HG03103 (cell line): ENCODE results near the gene GFOD2.
"Not testable (repeated sequence)": the region's sequence is repeated elsewhere in the genome, so short reads cannot be mapped to it uniquely, and the experiment has no call there.

Source experiments
- ATAC-seq: cut with Tn5 transposase; IDR thresholded peaks from one replicate; pipeline ENCODE4 v1.9.1; 2021; ENCODE audit warnings: low read depth; ENCODE audit not compliant: unreplicated experiment

Gene GFOD2

GRCh38 chr16:67707210-67707609 is 11.9 kb downstream of the GFOD2 start:
- no peak for ATAC-seq

DNA sequence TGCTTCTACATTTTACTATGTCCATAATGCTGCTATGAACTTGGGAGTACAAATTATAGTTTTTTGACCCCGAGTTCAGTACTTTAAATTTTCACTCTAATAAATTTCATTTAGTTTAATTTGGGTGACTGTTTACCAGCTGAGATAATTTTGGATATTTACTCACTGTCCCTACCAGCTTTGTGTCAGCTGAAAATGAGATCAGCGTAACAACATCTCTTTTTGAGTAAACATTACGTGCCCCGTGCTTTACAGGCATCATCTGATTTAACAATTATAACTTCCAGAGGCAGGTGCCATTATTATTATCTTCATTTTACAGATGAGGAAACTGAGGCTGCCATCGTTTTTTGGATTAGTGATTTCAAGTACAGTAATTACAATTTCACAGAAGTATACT is 15.0 kb downstream of the GFOD2 start:
- no peak for ATAC-seq

GRCh38 chr16:67703626-67704025 is 15.5 kb downstream of the GFOD2 start:
- no peak for ATAC-seq

- no peak for ATAC-seq
Observed at GRCh38 chr16:67702130-67702529, 17.0 kb downstream of the GFOD2 start.

GRCh38 chr16:67701420-67701819 is 17.7 kb downstream of the GFOD2 start:
- ATAC-seq = no peak

- ATAC-seq = no peak
Observed at GRCh38 chr16:67699265-67699664, 19.9 kb downstream of the GFOD2 start.

DNA sequence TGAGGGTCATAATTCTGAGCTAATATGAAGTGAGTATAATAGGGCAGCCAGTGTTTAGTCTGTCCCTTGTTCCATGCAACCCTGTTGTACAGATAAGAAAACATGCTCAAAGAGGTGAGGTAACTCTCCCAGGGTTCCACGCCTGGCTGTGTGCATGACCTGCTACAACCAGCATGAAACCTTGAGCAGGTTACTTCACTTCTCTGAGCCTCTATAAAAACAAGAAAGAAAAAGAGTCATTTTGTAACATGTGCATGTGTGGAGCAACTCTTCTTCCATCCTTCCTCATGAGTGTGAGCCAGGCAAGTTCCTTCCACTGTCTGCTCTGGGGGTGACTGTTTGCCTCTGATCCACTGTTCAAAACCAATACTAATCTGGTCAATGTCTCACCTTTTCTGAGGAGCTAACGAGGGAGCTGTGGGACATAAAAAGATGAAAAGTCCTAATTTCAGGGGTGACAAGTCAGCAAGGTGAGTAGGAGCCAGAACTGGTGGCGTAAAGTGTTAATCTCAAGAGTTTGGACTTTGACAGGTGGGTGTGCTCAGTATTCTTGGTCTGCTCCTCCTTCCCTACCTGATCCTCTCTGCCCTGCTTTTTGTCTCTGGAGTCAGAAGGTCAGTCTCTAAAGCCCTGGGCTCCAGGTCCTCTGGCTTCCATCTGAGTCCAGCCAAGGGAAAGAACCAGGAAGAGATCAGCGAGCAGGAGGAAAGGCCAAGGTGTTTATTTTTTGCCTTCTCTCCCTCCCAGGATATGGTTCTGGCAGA is 21.5 kb downstream of the GFOD2 start:
- no peak for ATAC-seq

DNA sequence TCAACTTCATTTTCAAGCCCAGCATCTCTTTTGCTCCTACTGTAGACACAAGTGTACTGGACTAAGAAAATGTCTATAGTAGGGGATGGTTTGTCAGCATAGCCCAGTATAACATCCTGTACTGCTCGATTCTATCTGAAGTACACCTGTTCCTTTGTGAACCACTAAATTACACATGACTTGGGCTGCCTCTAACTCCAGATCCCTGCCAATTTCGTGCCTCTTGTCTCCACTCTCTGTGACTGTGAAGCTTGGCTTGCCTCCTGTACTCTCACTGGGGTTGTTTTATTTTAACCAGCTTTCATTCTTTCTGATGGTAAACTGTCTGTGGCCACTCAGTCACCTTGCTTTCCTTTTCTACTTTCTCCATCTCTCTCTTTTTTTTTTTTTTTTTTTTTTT is 24.5 kb downstream of the GFOD2 start:
- no peak for ATAC-seq

- not testable (repeated sequence) for ATAC-seq
Observed at GRCh38 chr16:67693517-67694285, 25.4 kb downstream of the GFOD2 start.

DNA sequence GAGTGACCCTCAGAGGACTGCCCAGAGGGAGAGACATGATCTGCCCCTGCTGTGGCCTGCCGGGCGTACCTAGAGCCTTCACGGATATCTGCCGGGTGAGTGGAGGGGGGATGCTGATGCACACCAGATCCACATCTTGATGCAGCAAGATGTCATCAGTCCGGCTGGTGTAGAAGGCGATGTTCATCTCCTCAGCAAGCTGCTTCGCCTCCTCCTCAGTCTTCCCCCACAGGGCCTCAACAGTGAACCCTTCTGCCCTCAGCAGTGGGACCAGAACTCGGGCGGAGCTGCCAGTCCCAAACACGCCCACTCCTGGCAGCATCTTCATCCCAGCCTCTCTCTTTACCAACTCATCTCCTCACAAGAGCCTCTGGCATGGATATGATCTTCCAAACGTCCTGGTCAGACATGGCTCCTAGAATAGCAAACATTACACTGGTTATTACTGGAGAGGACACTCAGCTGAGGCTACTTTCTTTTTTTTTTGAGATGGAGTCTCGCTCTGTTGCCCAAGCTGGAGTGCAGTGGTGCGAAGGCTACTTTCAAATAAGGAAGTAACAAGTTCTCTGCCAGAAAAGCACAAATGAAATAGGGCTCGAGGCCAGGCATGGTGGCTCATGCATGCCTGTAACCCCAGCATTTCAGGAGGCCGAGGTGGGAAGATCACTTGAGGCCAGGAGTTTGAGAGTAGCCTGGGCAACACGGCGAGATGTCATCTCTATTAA is 33.6 kb downstream of the GFOD2 start:
- ATAC-seq = no peak

- ATAC-seq = no peak
Observed at GRCh38 chr16:67683767-67684166, 35.3 kb downstream of the GFOD2 start.

- no peak for ATAC-seq
Observed at GRCh38 chr16:67679935-67680897, 38.9 kb downstream of the GFOD2 start.

DNA sequence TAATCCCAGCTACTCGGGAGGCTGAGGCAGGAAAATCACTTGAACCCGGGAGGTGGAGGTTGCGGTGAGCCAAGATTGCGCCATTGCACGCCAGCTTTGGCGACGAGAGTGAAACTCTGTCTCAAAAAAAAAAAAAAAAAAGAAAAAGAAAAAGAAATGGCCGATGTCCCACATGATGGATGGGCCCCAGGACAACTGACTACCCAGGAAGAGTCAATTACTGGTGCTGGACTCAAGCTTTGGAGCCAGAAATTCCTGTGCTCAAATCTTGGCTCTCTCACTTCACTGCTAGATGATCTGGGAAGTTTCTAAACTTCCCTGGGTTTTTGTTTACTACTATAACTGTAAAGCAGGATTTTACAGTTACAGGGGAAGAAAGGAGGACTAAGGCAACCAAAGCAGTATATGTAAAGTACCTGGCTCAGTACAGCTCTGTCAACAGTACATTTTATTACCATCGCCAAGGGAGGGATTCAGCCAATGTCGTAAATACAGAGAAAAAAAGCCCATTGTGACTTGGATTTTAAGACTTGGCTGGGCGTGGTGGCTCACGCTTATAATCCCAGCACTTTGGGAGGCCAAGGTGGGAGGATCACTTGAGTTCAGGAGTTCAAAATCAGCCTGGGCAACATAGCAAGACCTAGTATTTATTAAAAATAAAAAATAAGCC is 40.6 kb downstream of the GFOD2 start:
- no peak for ATAC-seq

DNA sequence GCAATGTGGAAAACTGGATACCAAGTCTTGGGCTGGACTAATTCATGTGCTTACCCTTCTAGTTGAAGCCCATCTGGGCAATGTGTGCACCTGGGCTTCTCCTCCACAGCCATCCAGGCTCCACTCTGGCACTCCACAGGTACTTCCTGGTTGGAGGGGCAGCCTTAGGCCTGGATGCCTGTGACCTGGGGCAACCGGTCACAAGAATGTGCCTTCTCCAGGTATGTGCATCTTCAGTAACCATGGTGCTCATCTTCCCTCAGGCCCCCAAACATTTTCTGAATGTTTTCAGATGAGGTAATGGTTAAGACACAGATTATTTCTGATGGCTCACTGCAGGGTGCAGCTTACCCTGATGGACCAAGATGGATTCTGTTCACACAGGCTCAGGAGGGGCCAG is 41.4 kb downstream of the GFOD2 start:
- ATAC-seq = no peak

- ATAC-seq = no peak
Observed at GRCh38 chr16:67676939-67677338, 42.2 kb downstream of the GFOD2 start.

DNA sequence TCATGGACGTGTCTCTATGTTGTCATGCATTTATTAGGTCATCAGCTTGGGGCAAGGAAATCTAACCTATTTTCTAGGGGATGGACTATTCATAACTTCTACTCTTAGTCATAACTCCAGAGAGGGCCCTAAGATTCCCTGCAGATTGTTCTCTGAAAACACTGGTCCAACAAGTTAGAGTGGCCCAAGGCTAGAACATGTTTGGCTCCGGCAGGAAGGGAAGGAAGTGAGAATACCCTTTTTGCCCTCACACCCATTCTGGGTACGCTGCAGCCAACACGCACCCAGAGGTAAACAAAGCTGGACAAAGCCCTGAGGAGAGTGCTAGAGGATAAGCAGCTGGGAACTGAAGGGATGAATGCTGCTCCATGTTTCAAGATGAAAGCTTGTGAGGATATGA is 42.6 kb downstream of the GFOD2 start:
- no peak for ATAC-seq

GRCh38 chr16:67675999-67676398 is 43.1 kb downstream of the GFOD2 start:
- no peak for ATAC-seq

- ATAC-seq = no peak
Observed at GRCh38 chr16:67675579-67675935, 43.6 kb downstream of the GFOD2 start.

- no peak for ATAC-seq
Observed at GRCh38 chr16:67674851-67675578, 44.1 kb downstream of the GFOD2 start.
